HFF-Myc (cell line): ENCODE measurements around the gene EPB42.

ENCODE experiments used
- DNase-seq: peaks from one replicate; pipeline ENCODE4 v3.0.0-alpha.2; 2011; ENCODE audit warnings: low read depth; ENCODE audit errors: extremely low read depth
- H3K4me3 ChIP-seq: replicated peaks from 2 replicates; pipeline ENCODE4 v1.5.1; 2011; ENCODE audit warnings: low read depth, mild to moderate bottlenecking, control low read depth, low read length
- TF ChIP-seq, protein P1 (sequence below): IDR thresholded peaks from 2 replicates; pipeline ENCODE4 v1.5.1; 2012; ENCODE audit warnings: mild to moderate bottlenecking, low read depth, low read length, control low read depth; ENCODE audit errors: missing control alignments

Gene EPB42

DNA sequence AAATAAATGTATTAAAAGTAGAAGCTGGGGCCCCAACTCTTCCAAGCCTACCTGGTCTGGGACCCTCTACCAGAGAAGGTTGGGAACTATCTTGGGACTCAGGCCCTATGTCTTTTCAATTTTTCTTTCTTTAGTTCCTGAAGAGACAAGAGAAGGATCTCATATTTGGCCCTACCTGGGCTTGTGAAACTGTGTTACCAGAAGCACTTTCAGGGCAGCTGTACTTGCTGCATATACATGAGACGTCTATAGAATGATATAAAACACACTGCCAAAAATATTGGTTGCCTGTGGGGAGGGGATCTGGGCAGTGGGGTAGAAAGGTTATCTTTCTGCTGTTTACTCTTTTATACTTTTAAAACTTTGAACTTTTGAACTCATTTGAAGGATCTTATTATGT lies 604 bp upstream of the EPB42 start:
- H3K4me3 ChIP-seq: no peak overlapping the region
- no peak for DNase-seq
- TF ChIP-seq, protein P1, sequence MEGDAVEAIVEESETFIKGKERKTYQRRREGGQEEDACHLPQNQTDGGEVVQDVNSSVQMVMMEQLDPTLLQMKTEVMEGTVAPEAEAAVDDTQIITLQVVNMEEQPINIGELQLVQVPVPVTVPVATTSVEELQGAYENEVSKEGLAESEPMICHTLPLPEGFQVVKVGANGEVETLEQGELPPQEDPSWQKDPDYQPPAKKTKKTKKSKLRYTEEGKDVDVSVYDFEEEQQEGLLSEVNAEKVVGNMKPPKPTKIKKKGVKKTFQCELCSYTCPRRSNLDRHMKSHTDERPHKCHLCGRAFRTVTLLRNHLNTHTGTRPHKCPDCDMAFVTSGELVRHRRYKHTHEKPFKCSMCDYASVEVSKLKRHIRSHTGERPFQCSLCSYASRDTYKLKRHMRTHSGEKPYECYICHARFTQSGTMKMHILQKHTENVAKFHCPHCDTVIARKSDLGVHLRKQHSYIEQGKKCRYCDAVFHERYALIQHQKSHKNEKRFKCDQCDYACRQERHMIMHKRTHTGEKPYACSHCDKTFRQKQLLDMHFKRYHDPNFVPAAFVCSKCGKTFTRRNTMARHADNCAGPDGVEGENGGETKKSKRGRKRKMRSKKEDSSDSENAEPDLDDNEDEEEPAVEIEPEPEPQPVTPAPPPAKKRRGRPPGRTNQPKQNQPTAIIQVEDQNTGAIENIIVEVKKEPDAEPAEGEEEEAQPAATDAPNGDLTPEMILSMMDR: no peak

DNA sequence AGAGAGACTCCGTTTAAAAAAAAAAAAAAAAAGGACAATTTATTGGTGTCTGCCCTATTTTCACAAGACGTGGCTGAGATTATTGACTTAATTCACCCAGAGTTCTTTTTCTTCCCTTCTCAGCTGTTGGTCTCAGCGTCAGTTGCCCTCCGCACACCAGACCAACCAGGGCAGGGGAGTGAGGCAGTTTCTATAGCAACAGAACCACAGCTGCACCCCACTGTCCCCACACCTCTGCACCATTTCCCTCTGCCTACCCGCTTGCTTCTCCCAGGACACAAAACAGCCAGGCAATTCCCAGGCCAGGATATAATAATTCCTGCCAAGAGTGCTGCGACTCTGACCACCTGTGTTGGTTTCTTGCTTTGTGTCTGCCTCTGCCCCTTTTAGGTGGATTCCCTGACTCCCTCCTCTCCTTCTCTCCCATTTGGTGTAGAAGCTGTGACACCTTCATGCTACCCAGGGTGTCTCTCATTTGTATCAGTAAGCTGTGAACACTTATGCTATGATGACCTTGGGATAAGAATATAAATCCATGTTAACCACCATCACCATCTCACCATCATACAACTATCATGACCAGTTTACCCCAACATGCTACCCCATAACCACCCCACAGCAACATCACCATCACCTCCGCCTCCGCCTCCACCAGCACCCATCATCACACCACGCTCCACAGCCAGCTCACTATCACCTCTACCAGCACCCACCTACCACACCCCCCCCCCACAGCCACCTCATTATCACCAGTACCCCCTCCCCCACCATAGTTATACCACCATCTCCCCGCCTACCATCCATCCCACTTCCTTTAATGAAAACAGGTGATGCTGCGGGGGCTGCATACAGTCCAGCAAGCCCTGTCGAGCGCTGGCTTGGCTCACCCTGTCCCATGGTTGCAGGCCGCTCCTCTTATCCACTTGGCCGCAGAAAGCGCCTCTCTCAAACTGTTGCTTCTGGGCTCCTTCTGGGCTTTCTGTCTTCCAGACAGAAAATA lies 589 bp downstream of the EPB42 start:
- TF ChIP-seq, protein P1: no peak
- no peak overlapping the region for H3K4me3 ChIP-seq

DNA sequence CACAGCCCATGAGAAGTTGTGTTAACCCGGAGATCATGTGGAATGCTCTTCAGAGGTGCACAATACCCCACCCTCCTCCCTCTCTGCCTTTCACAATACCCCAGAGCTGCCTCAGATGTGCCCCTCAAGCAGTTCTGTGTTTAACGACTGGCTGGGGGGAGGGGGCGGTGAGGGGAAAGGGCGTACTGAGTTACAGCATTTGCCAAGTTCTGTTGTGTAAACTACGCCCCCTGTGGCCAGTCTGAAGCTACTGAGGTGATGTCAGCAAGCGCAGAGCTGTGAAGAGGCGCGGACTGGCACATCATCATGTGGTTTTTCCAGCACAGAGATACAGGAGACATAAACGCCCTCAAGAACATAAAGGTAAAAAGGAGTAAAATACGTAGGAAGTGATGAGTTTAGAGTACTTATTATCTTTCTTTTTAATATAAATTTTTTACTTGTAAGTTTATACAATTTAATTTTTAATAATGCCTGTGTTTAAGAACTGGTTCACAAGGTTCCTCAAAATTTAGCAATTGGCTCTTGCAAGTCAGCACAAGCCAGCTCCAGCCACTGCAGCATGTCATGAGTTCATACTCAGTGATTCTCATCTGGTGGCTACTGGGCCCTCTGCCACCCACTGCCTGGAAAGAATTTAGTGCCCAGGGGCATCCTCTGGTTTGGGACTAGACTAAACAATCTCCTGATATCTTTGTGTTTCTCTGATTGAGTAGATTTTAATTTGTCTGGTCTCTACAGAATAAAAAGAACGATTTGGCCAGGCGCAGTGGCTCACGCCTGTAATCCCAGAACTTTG lies 1.7 kb downstream of the EPB42 start:
- peak; percentile 9 for DNase-seq
- H3K4me3 ChIP-seq: no peak overlapping the region
- TF ChIP-seq, protein P1: peak; percentile 38

More for the DNA sequence above, 589 bp downstream of the EPB42 start:
- no peak for DNase-seq

DNA sequence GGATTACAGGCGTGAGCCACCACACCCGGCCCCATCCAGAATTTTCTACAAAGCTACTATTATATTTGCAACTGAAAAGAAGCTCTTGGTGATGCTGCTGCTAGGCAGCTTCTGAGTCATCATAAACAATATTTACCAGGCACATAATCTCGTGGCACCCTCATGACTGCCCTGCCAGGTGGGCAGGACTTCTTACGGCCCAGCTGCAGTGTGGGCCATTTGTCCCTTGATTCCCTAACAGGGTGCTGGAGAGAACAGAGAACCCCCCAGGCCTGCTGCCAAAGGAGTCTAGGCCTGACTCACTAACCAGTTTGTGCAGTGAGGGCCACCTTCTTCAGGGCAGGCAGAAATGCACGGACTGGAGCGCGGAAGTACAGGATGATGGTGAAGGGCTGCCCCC lies 4.9 kb downstream of the EPB42 start:
- TF ChIP-seq, protein P1: no peak
- DNase-seq: peak; percentile 14
- H3K4me3 ChIP-seq: no peak overlapping the region

DNA sequence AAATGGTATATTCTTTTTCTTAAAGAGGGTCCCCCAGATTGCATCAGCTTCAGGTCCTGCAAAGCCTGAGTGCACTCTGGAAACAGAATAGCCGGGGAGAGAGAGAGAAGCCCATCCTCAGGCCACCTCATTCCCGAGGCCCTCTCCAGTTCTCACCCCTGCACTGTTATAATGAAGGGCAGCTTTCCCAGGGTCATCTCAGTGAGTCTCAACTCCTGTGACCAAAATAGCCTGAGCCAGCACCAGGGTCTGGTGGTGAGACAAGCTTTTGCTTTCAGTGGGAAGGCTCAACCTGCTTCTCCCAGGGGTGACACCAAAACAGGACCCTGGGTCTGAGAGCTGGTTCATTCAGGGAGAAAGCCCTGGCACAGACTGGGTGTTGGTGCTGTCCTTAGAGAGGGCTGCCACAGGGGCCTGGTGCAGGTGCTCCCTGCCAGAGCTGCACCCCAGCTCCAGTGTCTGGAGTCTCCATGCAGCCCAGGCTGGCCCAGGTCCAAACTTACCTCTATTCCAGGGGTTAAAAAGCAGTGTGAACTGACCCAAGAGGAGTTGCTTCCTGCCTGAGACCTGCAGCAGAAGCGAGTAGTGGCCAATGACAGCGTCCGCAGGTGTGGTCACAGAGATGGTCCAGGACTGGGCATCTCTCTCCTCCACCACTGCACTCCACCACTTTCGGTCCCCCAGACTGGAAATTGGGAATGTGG lies 6.1 kb downstream of the EPB42 start:
- TF ChIP-seq, protein P1: no peak
- no peak overlapping the region for H3K4me3 ChIP-seq
- no peak for DNase-seq

DNA sequence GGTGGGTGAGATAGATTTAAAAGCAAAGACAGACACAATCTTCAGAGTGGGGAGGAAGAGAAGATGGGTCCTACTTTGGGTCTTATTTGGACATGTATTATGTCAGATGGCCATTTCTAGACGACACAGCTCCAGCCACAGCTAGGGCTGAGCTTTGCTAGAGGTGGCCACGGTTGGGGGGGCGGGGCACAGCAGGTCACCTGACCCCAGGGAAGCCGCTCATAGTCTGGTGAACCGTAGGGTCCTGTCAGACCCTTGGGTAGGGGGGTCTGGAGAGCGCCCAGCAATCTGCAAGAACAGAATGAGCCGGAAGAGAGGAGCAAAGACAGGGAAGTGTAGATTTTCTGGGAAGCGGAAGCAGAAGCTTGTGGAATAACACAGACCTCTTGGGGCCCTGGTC lies 6.6 kb downstream of the EPB42 start:
- TF ChIP-seq, protein P1: no peak
- H3K4me3 ChIP-seq: no peak overlapping the region
- DNase-seq: no peak
